PC-9 (cell line): ENCODE results near the gene HKDC1. TPM values are rescaled to one million over a fixed set of nuclear protein-coding genes. Genes with fewer than 3 reads are reported as not detected.

Source experiments
- BruUV-seq: library from RNA; stranded (reverse); fragments of 400-500 nt; replicated peaks from 2 replicates; lab custom pipeline; 2021; lab: Mats Ljungman, UMichigan
- CTCF ChIA-PET: fragments of 300-600 bp; sonication (Branson Sonifier 250); formaldehyde crosslinking; loops from one replicate; lab custom pipeline; 2022; ENCODE audit warnings: antibody characterized with exemption; lab: Charles Lee
- POLR2A ChIA-PET: fragments of 300-600 bp; sonication (Branson Sonifier 250); formaldehyde crosslinking; loops from one replicate; lab custom pipeline; 2022; ENCODE audit warnings: antibody characterized with exemption; ENCODE audit not compliant: unreplicated experiment; lab: Charles Lee
- DNase-seq, 2 experiments: peaks; one replicate each; pipeline versions ENCODE4 v3.0.0 to v3.0.0-alpha.2; 2015 to 2022; ENCODE audit warnings: mixed read lengths in 1 of 2
- H2AFZ ChIP-seq: fragments of 200-600 bp; sonication (generic); 2 replicates; pipeline ENCODE4 v1.8.1; 2017; ENCODE audit warnings: antibody characterized with exemption
- H3F3A ChIP-seq: fragments of 200-600 bp; sonication (generic); 2 replicates; pipeline ENCODE4 v1.8.1; 2017; ENCODE audit warnings: antibody characterized with exemption, mild to moderate bottlenecking, low read depth; ENCODE audit not compliant: insufficient read depth
- H3K27ac ChIP-seq: fragments of 200-600 bp; sonication (generic); 2 replicates; pipeline ENCODE4 v1.6.1; 2016; ENCODE audit warnings: mixed run types
- H3K27me3 ChIP-seq: fragments of 200-600 bp; sonication (generic); 2 replicates; pipeline ENCODE4 v1.6.1; 2016; ENCODE audit warnings: low read depth, mixed run types; ENCODE audit not compliant: insufficient read depth
- H3K36me3 ChIP-seq: fragments of 200-600 bp; sonication (generic); 2 replicates; pipeline ENCODE4 v1.6.1; 2016; ENCODE audit warnings: low read depth, mixed run types
- H3K4me1 ChIP-seq: fragments of 200-600 bp; sonication (generic); replicated peaks from 2 replicates; pipeline ENCODE4 v1.6.1; 2016; ENCODE audit warnings: mixed run types; ENCODE audit not compliant: insufficient read depth
- H3K4me2 ChIP-seq: fragments of 200-600 bp; sonication (generic); 2 replicates; pipeline ENCODE4 v1.6.1; 2017; ENCODE audit warnings: mixed run types
- H3K4me3 ChIP-seq: fragments of 200-600 bp; sonication (generic); 2 replicates; pipeline ENCODE4 v1.6.1; 2016; ENCODE audit warnings: mixed run types
- H3K79me2 ChIP-seq: fragments of 200-600 bp; sonication (generic); 2 replicates; pipeline ENCODE4 v1.6.1; 2017; ENCODE audit warnings: low read depth, mixed run types
- H3K9me2 ChIP-seq: fragments of 200-600 bp; sonication (generic); 2 replicates; pipeline ENCODE4 v1.8.1; 2017; ENCODE audit warnings: mild to moderate bottlenecking; ENCODE audit not compliant: insufficient read depth
- H3K9me3 ChIP-seq: fragments of 200-600 bp; sonication (generic); 2 replicates; pipeline ENCODE4 v1.8.1; 2016; ENCODE audit warnings: low read depth; ENCODE audit not compliant: insufficient read depth
- H4K20me1 ChIP-seq: fragments of 200-600 bp; sonication (generic); 2 replicates; pipeline ENCODE4 v1.8.1; 2017; ENCODE audit not compliant: insufficient read depth
- EZH2 ChIP-seq: fragments of 200-600 bp; sonication (generic); IDR thresholded peaks from 2 replicates; pipeline ENCODE4 v1.8.0; 2017; ENCODE audit warnings: antibody characterized with exemption, low read depth
- intact Hi-C: fragments of 100-400 bp; cut with micrococcal nuclease; formaldehyde crosslinking; loops from one replicate; pipeline ENCODE4 v1.10.0; 2022; ENCODE audit not compliant: unreplicated experiment
- total RNA-seq: library from RNA; stranded (reverse); gene quantifications from 2 replicates; pipeline ENCODE4 v1.2.3, GENCODE V29; 2021
- TF ChIP-seq, protein P1 (sequence below): fragments of 200-600 bp; sonication (generic); conservative IDR thresholded peaks from 2 replicates; pipeline ENCODE4 v1.6.1; 2017; ENCODE audit warnings: mixed run types, antibody characterized with exemption, mild to moderate bottlenecking, moderate library complexity

HKDC1 gene
- total RNA-seq, 1 experiment from 2014 or later: 173 TPM

DNA sequence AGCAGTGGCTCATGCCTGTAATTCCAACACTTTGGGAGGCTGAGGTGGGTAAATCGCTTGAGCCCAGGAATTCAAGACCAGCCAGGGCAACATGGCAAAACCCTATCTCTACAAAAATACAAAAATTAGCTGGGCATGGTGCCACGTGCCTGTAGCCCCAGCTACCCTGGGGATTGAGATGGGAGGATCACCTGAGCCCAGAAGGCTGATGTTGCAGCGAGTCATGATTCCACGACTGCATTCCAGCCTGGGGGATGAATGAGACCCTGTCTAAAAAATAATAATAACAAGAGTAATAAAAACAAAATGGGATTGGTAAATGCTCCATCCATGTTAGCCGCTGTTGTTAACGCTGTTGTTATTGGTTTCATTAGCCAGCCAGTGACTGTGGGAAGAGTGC is 1.3 kb upstream of the HKDC1 start:
- no peak overlapping the region for H3K4me3 ChIP-seq
- no peak overlapping the region for H2AFZ ChIP-seq
- no peak for DNase-seq
- peaks cover 47% of the 10 kb centered on the region for H3F3A ChIP-seq
- H3K9me3 ChIP-seq: no peaks in the 10 kb centered on the region
- H3K27me3 ChIP-seq: no peaks in the 10 kb centered on the region
- no peak for TF ChIP-seq EZH2
- TF ChIP-seq, protein P1, sequence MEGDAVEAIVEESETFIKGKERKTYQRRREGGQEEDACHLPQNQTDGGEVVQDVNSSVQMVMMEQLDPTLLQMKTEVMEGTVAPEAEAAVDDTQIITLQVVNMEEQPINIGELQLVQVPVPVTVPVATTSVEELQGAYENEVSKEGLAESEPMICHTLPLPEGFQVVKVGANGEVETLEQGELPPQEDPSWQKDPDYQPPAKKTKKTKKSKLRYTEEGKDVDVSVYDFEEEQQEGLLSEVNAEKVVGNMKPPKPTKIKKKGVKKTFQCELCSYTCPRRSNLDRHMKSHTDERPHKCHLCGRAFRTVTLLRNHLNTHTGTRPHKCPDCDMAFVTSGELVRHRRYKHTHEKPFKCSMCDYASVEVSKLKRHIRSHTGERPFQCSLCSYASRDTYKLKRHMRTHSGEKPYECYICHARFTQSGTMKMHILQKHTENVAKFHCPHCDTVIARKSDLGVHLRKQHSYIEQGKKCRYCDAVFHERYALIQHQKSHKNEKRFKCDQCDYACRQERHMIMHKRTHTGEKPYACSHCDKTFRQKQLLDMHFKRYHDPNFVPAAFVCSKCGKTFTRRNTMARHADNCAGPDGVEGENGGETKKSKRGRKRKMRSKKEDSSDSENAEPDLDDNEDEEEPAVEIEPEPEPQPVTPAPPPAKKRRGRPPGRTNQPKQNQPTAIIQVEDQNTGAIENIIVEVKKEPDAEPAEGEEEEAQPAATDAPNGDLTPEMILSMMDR: no peak
- no TSS peak for BruUV-seq
- H3K4me1 ChIP-seq: peaks cover 59% of the 10 kb centered on the region
- CTCF ChIA-PET: no interaction called here
- H4K20me1 ChIP-seq: no peaks in the 10 kb centered on the region
- peaks cover 14% of the 10 kb centered on the region; the same call in 1 of the 2 replicates for H3K36me3 ChIP-seq
- intact Hi-C loops: no loop called here
- POLR2A ChIA-PET: no interaction called here
- 0 out of 2 replicates have a peak, but pooled peaks cover 3% of the 10 kb centered on the region for H3K79me2 ChIP-seq
- H3K9me2 ChIP-seq: no peaks in the 10 kb centered on the region
- peak overlapping the region; percentile 97; the same call in 1 of the 2 replicates for H3K27ac ChIP-seq
- H3K4me2 ChIP-seq: no peak overlapping the region

DNA sequence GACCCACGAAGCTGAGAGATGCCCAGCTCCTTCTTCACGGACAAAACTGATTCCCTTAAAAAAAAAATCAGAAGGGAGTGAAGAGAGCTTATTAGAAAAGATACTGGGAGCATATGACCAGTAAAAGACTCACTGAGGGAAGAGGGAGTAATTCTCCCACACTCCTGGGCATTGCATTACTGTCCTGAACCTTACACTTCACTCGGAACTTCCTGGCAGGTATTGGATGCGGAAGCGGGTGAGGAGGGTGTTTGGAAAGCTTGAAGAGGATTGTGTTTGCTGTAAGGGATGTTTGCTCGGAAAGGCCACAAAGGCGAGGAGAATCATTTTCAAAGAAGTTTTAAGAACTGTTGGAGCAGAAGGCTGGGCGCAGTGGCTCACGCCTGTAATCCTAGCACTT is 375 bp downstream of the HKDC1 start:
- TSS peak; percentile 25 for BruUV-seq
- no peaks in the 10 kb centered on the region for H4K20me1 ChIP-seq
- 0 out of 2 replicates have a peak, but pooled peaks cover 3% of the 10 kb centered on the region for H3K79me2 ChIP-seq
- ChIA-PET POLR2A (no interaction called here), CTCF (interaction anchor here (0.7 kb wide), 1 partner anchor 9 kb away, joined by 3 read pairs; no protein-coding TSS in a partner anchor)
- peaks cover 58% of the 10 kb centered on the region for H3F3A ChIP-seq
- no peaks in the 10 kb centered on the region for H3K9me2 ChIP-seq
- H3K36me3 ChIP-seq: peaks cover 17% of the 10 kb centered on the region; the same call in 1 of the 2 replicates
- no peaks in the 10 kb centered on the region for H3K9me3 ChIP-seq
- H3K27me3 ChIP-seq: no peaks in the 10 kb centered on the region
- intact Hi-C loops: no loop called here
- H3K4me2 ChIP-seq: no peak overlapping the region
- no peak for DNase-seq
- TF ChIP-seq, protein P1: no peak
- no peak for TF ChIP-seq EZH2
- H2AFZ ChIP-seq: no peak overlapping the region
- H3K27ac ChIP-seq: no peak overlapping the region
- no peak overlapping the region for H3K4me3 ChIP-seq
- H3K4me1 ChIP-seq: peaks cover 74% of the 10 kb centered on the region

DNA sequence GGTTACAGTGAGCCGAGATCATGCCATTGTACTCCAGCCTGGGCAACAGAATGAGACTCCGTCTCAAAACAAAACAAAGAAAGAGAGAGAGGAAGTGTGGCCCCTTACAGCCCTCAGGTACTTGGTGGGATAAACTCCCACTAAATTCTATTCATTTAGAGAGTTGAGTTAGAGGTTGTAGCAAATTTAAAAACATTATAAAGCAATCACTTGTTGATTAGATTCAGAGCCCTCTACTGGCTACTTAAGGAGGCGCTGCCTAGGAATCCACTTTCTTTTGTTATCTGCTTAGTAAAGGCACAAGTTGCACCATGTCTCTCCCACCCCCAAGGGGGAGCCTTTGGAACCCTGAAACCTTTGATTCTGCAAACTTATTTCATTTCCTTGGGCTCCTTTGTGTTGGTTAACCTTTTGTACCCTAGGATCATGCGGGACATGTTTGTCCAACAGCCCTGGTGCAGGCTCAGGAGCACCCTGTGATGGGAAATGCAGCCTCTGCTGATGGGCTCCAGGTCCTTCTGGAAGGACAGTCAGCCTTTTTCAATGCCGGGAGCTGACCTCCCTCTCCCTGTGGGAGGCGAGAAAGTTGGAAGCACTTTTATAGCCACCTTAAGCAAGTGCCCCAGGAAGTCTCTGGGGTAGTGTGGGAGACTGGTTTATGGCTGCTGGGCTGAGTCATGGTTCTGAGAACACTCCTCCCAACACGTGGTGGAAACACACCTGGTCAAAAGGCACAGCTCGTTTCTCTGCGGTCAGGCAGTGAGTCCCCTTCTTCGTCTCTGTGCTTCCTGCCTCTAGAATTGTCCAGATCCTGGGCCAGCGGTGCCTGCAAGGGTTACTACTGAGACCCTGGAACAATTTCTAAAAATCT is 2.3 kb downstream of the HKDC1 start:
- TSS peak; percentile 77 for BruUV-seq
- Histone ChIP-seq H3K9me2 (no peaks in the 10 kb centered on the region), H3F3A (peaks cover 54% of the 10 kb centered on the region), H3K4me1 (peaks cover 73% of the 10 kb centered on the region), H2AFZ (no peak overlapping the region), H3K27me3 (no peaks in the 10 kb centered on the region), H3K4me2 (peak overlapping the region; percentile 73), H3K36me3 (0 out of 2 replicates have a peak, but pooled peaks cover 4% of the 10 kb centered on the region), H3K79me2 (no peaks in the 10 kb centered on the region), H3K27ac (peak overlapping the region; percentile 98), H3K9me3 (no peaks in the 10 kb centered on the region), H3K4me3 (peak overlapping the region; percentile 35; the same call in 1 of the 2 replicates), H4K20me1 (no peaks in the 10 kb centered on the region)
- intact Hi-C loops: loop anchor here (1.0 kb wide), 2 partner anchors 10 to 42 kb away; partner anchors contain the start of gene SUPV3L1
- ChIA-PET POLR2A (interaction anchor here (0.6 to 1.0 kb wide), 3 partner anchors 10 to 22 kb away, joined by 5 to 17 read pairs (median 6); no protein-coding TSS in a partner anchor), CTCF (interaction anchor here (0.6 to 1.5 kb wide), 4 partner anchors 10 to 186 kb away, joined by 5 to 11 read pairs (median 6); no protein-coding TSS in a partner anchor)
- TF ChIP-seq EZH2: no peak
- TF ChIP-seq, protein P1: peak; percentile 87
- DNase-seq: peak; percentile 81 to 96
